GM12801 (cell line): ENCODE data around the gene GBE1.

Experiments used
- CTCF ChIP-seq: IDR thresholded peaks from one replicate; pipeline ENCODE4 v1.5.1; 2011; ENCODE audit warnings: control low read depth; ENCODE audit not compliant: insufficient read length; ENCODE audit errors: extremely low read depth

GBE1 gene

DNA sequence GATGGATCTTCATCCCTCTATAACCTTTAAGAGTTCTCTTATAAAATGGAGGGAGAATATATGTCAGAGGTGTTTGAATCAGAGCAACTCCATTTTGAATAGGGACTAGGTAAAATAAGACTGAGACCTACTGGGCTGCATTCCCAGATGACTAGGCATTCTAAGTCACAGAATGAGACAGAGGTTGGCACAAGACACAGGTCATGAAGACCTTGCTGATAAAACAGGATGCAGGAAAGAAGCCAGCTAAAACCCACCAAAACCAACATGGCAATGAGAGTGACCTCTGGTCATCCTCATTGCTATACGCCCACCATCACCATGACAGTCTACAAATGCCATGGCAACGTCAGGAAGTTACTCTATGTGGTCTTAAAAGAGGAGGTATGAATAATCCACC lies 211.0 kb downstream of the GBE1 start:
- TF ChIP-seq CTCF = no peak

- TF ChIP-seq CTCF = no peak
These were observed 211.6 kb downstream of the GBE1 start for GRCh38 chr3:81549831-81550230.

DNA sequence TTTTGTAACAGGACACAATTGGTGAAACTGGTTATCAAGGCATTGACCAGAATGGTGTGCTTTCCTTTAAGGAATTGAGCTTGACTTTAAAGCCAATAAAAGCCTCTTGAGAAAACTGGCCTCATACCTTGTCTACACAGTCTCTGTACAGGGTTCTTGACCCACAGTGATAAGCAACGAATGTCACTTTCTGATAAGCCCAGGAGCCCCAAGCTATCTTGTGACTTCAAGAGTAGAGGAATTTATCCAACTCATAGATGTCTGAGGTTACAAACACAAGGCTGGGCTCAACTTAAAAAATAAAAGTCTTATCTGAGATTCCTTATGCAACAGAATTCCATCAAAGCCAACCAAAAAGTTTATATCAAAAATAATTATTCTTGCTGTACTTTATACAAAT lies 212.1 kb downstream of the GBE1 start:
- no peak for TF ChIP-seq CTCF

DNA sequence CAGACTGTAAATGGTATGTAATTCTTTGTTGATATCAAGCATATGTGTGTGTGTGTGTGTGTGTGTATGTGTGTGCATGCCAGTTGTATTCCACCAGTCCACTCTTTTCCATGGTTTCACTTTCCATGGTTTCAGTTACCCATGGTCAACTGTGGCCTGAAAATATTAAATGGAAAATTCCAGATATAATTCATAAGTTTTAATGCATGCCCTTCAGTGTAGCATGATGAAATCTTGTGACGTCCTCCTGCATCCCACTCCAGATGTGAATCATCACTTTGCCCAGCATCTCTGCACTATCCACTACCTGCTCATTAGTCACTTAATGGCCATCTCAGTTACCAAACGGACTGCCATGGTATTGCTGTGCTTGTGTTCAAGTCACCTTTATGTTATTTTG lies 215.9 kb downstream of the GBE1 start:
- no peak for TF ChIP-seq CTCF

- no peak for TF ChIP-seq CTCF
These were observed 217.1 kb downstream of the GBE1 start for GRCh38 chr3:81544385-81544784.

DNA sequence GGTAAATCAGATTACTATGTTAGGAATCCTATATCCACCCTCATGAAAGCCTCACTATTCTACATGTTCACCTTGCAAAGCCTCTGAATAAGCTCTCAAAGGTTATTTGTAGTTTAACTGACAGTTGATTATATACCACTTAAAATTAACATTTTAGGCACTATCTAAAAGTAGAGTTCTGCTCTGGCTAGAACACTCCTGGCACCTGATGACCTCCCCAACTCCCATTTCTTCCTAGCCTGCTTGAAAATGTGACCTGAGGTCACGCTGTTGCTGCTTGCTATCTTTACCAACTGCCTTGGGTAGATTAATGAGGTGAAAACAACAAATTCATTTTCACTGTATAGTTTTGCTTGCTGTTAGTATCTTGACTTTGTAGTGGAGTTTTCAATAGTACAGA lies 220.7 kb downstream of the GBE1 start:
- no peak for TF ChIP-seq CTCF

DNA sequence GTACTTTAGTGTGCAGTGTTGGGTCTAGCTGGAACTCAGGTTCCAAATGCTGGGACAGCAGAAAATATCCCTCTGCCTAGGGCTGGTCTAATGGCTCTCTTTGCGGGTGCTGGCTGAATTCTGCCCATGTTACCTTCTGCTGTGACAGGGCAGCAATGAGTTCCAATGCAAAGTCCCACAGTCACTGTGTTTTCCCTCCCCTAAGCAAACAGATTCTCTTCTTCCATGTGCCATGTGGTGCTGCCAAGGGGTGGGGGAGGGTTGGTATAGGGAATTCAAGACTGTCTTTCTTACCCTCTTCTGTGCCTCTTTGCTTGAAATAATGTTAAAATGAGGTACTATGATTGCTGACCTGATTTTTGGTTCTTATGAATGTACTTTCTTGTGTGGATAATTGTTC lies 229.6 kb downstream of the GBE1 start:
- TF ChIP-seq CTCF = no peak

GRCh38 chr3:81531263-81531662 lies 230.2 kb downstream of the GBE1 start:
- TF ChIP-seq CTCF = no peak
